Small intestine (tissue), 7 donors: ENCODE results near the gene CACNB2. TPM values are rescaled to one million over a fixed set of nuclear protein-coding genes. Genes with fewer than 3 reads are reported as not detected.

ENCODE experiments used
- DNase-seq, 2 donors: peaks; one replicate each; pipeline versions ENCODE4 v3.0.0 to v3.0.0-alpha.2; 2013
- FAIRE-seq: peaks from 2 replicates; lab custom pipeline; 2012; peaks lifted over from hg19 to GRCh38; lab: Jason Lieb, UNC
- H3K27ac ChIP-seq, 3 donors: one replicate each; pipeline ENCODE4 v1.5.1; 2013; ENCODE audit warnings: low read length in 2 of 3, mild to moderate bottlenecking in 2 of 3, control low read depth in 1 of 3, inconsistent platforms in 1 of 3, low read depth in 1 of 3, moderate library complexity in 1 of 3
- H3K27me3 ChIP-seq, 3 donors: one replicate each; pipeline ENCODE4 v1.6.1; 2013; ENCODE audit warnings: low read length in 3 of 3, inconsistent platforms in 1 of 3; ENCODE audit not compliant: control insufficient read depth in 3 of 3, insufficient read depth in 3 of 3
- H3K36me3 ChIP-seq, 3 donors: one replicate each; pipeline ENCODE4 v1.6.1; 2013; ENCODE audit warnings: low read length in 3 of 3, inconsistent platforms in 1 of 3, low read depth in 1 of 3, mild to moderate bottlenecking in 1 of 3, moderate library complexity in 1 of 3; ENCODE audit not compliant: control insufficient read depth in 3 of 3, insufficient read depth in 2 of 3
- H3K4me1 ChIP-seq, 3 donors: one replicate each; pipeline ENCODE4 v1.6.1; 2013; ENCODE audit warnings: low read length in 2 of 3, inconsistent platforms in 1 of 3, low read depth in 1 of 3, mild to moderate bottlenecking in 1 of 3, moderate library complexity in 1 of 3; ENCODE audit not compliant: control insufficient read depth in 3 of 3, insufficient read depth in 2 of 3
- H3K4me3 ChIP-seq, 3 donors: one replicate each; pipeline ENCODE4 v1.5.1; 2013; ENCODE audit warnings: low read length in 3 of 3, control low read depth in 1 of 3, inconsistent platforms in 1 of 3, low read depth in 1 of 3, mild to moderate bottlenecking in 1 of 3, moderate library complexity in 1 of 3
- H3K9me3 ChIP-seq, 2 donors: one replicate each; pipeline ENCODE4 v1.6.1; 2013; ENCODE audit warnings: low read depth in 1 of 2, low read length in 1 of 2; ENCODE audit not compliant: control insufficient read depth in 2 of 2, insufficient read depth in 1 of 2
- WGBS, 3 donors: extraction: QIAGEN DNeasy Blood & Tissue Kit; methylation state at CpG; one replicate each; pipeline ENCODE4 v1.1.7; 2013; 5-methylcytosine and 5-hydroxymethylcytosine counted together
- polyA plus RNA-seq, 4 donors: library from polyadenylated mRNA; stranded (reverse) in 3 of 4; unstranded in 1 of 4; fragments of 200-250 nt in 3 of 4; fragments of 120-200 nt in 1 of 4; gene quantifications; one replicate each; pipeline versions ENCODE4 v1.2.1 to v1.2.3, GENCODE V29; 2013
- donor health status: healthy with polysubstance abuse.
- donor health status: control.
- donor health status: control.
- donor health status: Bipolar disorder and iron deficiency.
- donor health status: healthy.

CACNB2 gene
- polyA plus RNA-seq, 4 donors, result 0.27 to 18.4 (median 2.3) TPM

DNA sequence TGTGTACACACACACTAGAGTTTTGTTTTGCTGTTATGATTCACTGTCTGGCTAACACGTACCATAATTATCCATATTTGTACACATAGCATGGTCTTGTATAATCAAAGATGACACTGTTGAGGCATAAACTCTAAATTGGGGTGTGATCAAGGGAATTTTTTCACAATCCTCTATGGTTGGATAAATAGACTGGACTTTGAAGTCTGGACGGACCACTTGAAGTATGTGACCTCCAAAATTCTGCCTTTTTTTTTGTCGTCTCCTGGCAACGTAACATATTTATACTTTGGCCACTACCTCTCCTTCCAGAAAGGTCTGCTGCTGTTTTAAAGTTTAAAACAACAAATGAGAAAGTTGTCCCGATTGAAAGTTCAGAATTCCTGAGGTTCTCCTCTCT lies 193.4 kb downstream of the CACNB2 start:
- Histone ChIP-seq H3K4me1 (no peaks in the 10 kb centered on the region), H3K4me3 (no peak overlapping the region), H3K27me3 (no peaks in the 10 kb centered on the region), H3K9me3 (no peaks in the 10 kb centered on the region), H3K36me3 (no peaks in the 10 kb centered on the region), H3K27ac (no peak overlapping the region)
- FAIRE-seq (no peak), DNase-seq (no peak)
- WGBS, 3 donors, result 65 to 78% (median 71%) methylated on average over 5 of the region's 5 CpGs

GRCh38 chr10:18334116-18334867 lies 194.1 kb downstream of the CACNB2 start:
- Histone ChIP-seq H3K27me3 (no peaks in the 10 kb centered on the region), H3K9me3 (no peaks in the 10 kb centered on the region), H3K27ac (peak overlapping the region in 1 of 3 donors; percentile 2), H3K4me3 (no peak overlapping the region), H3K4me1 (no peaks in the 10 kb centered on the region), H3K36me3 (no peaks in the 10 kb centered on the region)
- FAIRE-seq (no peak), DNase-seq (no peak)
- WGBS, 3 donors, result 55 to 77% (median 64%) methylated on average over 8 of the region's 8 CpGs

DNA sequence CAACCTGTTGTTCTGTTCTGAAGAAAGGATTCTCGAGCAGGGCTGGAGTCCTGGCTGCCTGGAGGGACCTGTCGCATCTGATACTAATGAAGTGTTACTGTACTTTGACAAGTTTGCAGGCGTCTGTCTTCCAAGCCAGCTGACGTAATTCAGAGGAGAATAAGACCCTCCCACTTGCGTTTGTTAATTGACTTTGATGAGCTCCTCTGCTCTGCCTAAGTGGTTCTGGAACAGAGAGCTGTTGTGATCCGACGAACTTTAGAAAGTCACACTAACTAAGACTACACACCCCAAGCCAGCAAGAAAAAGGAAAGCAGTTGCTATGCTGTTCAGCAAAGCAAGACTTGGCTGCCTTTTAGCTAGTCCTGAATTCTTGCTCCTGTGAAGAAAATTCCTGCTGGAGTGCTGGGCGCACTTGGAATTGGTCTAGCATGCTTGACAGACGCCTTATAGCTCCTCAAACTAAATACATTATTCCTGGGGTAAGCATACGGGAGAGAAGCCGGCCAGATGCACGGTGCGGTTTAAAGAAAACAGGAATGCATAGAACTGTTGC lies 200.3 kb downstream of the CACNB2 start:
- Histone ChIP-seq H3K9me3 (no peaks in the 10 kb centered on the region), H3K27me3 (no peaks in the 10 kb centered on the region), H3K27ac (no peak overlapping the region), H3K4me3 (peak overlapping the region in 2 of 3 donors; percentile 0 to 22), H3K4me1 (no peaks in the 10 kb centered on the region), H3K36me3 (no peaks in the 10 kb centered on the region)
- DNase-seq (peak; percentile 9 to 64), FAIRE-seq (no peak)
- 16 to 50% (median 37%) methylated on average over 13 of the region's 13 CpGs for WGBS, 3 donors

DNA sequence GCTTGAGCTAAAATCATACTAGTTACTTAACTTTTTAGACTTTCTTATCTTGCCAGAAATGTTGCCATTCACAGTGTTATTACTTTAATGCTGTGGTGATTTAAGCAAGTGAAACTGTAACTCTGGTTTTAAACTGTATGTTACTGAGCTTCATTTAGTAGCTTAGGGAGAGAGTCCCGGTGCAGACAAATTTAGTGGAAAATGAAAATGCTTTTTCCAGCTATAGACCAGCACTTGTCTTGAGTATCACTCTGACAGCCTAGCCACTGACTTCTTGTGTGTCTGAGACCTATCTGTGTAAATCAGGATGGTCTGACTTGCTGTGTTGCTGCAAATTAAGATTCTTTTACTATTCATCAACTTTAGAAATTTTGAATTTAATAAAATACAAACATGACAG lies 200.8 kb downstream of the CACNB2 start:
- no peak for FAIRE-seq
- 11 to 62% (median 58%) methylated on average over 1 of the region's 1 CpG for WGBS, 3 donors

GRCh38 chr10:18343573-18343972 lies 203.3 kb downstream of the CACNB2 start:
- 73 to 80% (median 75%) methylated on average over 3 of the region's 3 CpGs for WGBS, 3 donors
- Histone ChIP-seq H3K27me3 (no peaks in the 10 kb centered on the region), H3K4me3 (no peak overlapping the region), H3K36me3 (no peaks in the 10 kb centered on the region), H3K27ac (no peak overlapping the region), H3K4me1 (no peaks in the 10 kb centered on the region), H3K9me3 (no peaks in the 10 kb centered on the region)
- FAIRE-seq (no peak), DNase-seq (no peak)

More for the DNA sequence above, 200.8 kb downstream of the CACNB2 start:
- H3K9me3 ChIP-seq, result no peaks in the 10 kb centered on the region
- DNase-seq, result no peak
- no peaks in the 10 kb centered on the region for H3K4me1 ChIP-seq
- H3K4me3 ChIP-seq, result peak overlapping the region in 1 of 3 donors; percentile 22
- no peak overlapping the region for H3K27ac ChIP-seq
- no peaks in the 10 kb centered on the region for H3K36me3 ChIP-seq
- H3K27me3 ChIP-seq, result no peaks in the 10 kb centered on the region

DNA sequence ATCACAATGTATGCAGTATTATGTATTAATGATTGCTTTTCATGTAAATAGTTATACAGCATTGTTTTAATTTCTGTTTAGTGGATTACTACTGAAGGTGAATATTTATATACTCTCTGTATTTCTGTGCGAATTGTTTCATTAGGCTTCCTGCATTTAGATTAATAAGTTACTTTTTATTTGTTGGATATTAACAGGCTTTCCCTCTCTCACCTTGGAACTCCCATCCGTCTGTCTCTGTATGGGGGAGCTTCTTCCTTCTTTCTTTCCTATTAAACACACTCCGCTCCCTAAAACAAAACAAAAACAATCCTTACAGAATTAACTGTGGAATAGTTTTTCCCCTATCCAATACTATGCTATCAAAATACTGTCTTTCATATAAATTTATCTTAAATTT lies 205.1 kb downstream of the CACNB2 start:
- Histone ChIP-seq H3K9me3 (no peaks in the 10 kb centered on the region), H3K27ac (no peak overlapping the region), H3K4me1 (no peaks in the 10 kb centered on the region), H3K36me3 (no peaks in the 10 kb centered on the region), H3K27me3 (no peaks in the 10 kb centered on the region), H3K4me3 (no peak overlapping the region)
- DNase-seq (no peak), FAIRE-seq (no peak)
- WGBS, 3 donors, result 59 to 70% (median 60%) methylated on average over 3 of the region's 3 CpGs

DNA sequence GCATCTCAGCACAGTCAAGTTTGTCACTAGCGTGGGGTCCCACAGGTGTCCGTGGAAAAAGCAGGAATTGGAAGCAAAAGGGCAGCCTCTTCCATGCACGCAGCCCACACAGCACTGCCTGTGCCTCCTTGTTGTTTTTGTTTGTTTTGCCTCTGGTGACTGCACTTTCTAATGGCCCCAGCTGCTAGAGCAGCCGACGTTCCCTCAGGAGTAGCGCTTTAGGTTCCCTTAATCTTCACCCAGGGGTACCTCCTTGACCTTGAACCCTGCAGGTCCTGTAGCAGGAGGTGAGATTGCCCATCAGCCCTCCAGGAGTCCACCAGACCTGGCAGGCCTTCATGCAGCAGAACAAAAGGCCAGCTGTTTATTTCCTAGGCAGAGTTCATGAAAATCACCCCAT lies 210.1 kb downstream of the CACNB2 start:
- H3K4me3 ChIP-seq, result no peak overlapping the region
- no peaks in the 10 kb centered on the region for H3K4me1 ChIP-seq
- H3K36me3 ChIP-seq, result no peaks in the 10 kb centered on the region
- FAIRE-seq (no peak), DNase-seq (no peak)
- H3K27me3 ChIP-seq, result no peaks in the 10 kb centered on the region
- H3K27ac ChIP-seq, result no peak overlapping the region
- 63 to 73% (median 72%) methylated on average over 6 of the region's 6 CpGs for WGBS, 3 donors
- no peaks in the 10 kb centered on the region for H3K9me3 ChIP-seq

GRCh38 chr10:18351421-18351820 lies 211.2 kb downstream of the CACNB2 start:
- Histone ChIP-seq H3K9me3 (no peaks in the 10 kb centered on the region), H3K4me1 (no peaks in the 10 kb centered on the region), H3K4me3 (no peak overlapping the region), H3K36me3 (no peaks in the 10 kb centered on the region), H3K27me3 (no peaks in the 10 kb centered on the region), H3K27ac (no peak overlapping the region)
- FAIRE-seq, result no peak
- no peak for DNase-seq
- WGBS, 3 donors, result 71 to 86% (median 74%) methylated on average over 2 of the region's 2 CpGs
